Tibial nerve (tissue), 4 donors: ENCODE results near the gene STOM. TPM values are rescaled to one million over a fixed set of nuclear protein-coding genes. Genes with fewer than 3 reads are reported as not detected.

Experiments used
- DNase-seq, 2 donors: peaks; one replicate each; pipeline ENCODE4 v3.0.0-alpha.2; 2019; ENCODE audit warnings: low spot score in 2 of 2
- H3K27ac ChIP-seq, 4 donors: fragments of 200-600 bp; sonication (generic) in 3 of 4; one replicate each; pipeline ENCODE4 v1.5.1; 2017 to 2019; ENCODE audit warnings: mild to moderate bottlenecking in 1 of 4
- H3K27me3 ChIP-seq, 2 donors: fragments of 200-600 bp; sonication (generic) in 1 of 2; one replicate each; pipeline versions ENCODE4 v1.5.1 to v1.6.0; 2017 to 2019
- H3K36me3 ChIP-seq, 3 donors: fragments of 200-600 bp; sonication (generic); one replicate each; pipeline ENCODE4 v1.5.1; 2018 to 2019
- H3K4me1 ChIP-seq, 4 donors: fragments of 200-600 bp; sonication (generic) in 3 of 4; one replicate each; pipeline ENCODE4 v1.5.1; 2017 to 2019
- H3K4me3 ChIP-seq, 4 donors: fragments of 200-600 bp; sonication (generic) in 3 of 4; one replicate each; pipeline ENCODE4 v1.5.1; 2017 to 2019; ENCODE audit warnings: mild to moderate bottlenecking in 1 of 4, moderate library complexity in 1 of 4
- H3K9me3 ChIP-seq, 4 donors: fragments of 200-600 bp; sonication (generic) in 3 of 4; one replicate each; pipeline ENCODE4 v1.5.1; 2017 to 2019
- CTCF ChIP-seq, 5 experiments: fragments of 200-600 bp in 3 of 5; fragments of 450-650 bp in 2 of 5; sonication (generic) in 3 of 5; IDR thresholded peaks; one replicate each; pipeline ENCODE4 v1.5.1; 2016 to 2019; ENCODE audit warnings: antibody characterized with exemption in 5 of 5, mild to moderate bottlenecking in 3 of 5, moderate library complexity in 2 of 5
- EP300 ChIP-seq, 2 donors: sonication (generic); formaldehyde crosslinking; IDR thresholded peaks; one replicate each; pipeline ENCODE4 v1.6.1; 2017; ENCODE audit warnings: antibody characterized with exemption in 2 of 2, mild to moderate bottlenecking in 1 of 2
- POLR2A ChIP-seq, 2 donors: fragments of 450-650 bp; IDR thresholded peaks; one replicate each; pipeline ENCODE4 v1.6.1; 2017; ENCODE audit warnings: antibody characterized with exemption in 2 of 2, mild to moderate bottlenecking in 2 of 2, moderate library complexity in 2 of 2
- whole genome bisulfite sequencing, 2 donors: methylation state at CpG; one replicate each; pipeline ENCODE4 v1.1.5; 2018; 5-methylcytosine and 5-hydroxymethylcytosine counted together
- total RNA-seq, 4 donors: library from RNA; depleted of rRNA; stranded (reverse); fragments of >200 nt; gene quantifications; one replicate each; pipeline ENCODE4 v1.1.0, GENCODE V29; 2016

The STOM gene
- total RNA-seq, 4 donors from 2014 or later: 164 to 310 (median 232) TPM

- peak; percentile 67 to 78 for DNase-seq
- H3K27ac ChIP-seq: peak overlapping the region; percentile 87 to 99 (median 96)
- H3K4me1 ChIP-seq: peaks cover 11 to 92% (median 81%) of the 10 kb centered on the region in 4 donors
- peaks cover 12 to 32% (median 27%) of the 10 kb centered on the region in 3 donors for H3K36me3 ChIP-seq
- WGBS, 2 donors: 2 to 4% methylated on average over 24 to 61 of the region's 74 CpGs
- peak overlapping the region; percentile 60 to 74 (median 67) for H3K4me3 ChIP-seq
- no peaks in the 10 kb centered on the region for H3K9me3 ChIP-seq
- H3K27me3 ChIP-seq: no peaks in the 10 kb centered on the region
- peak in 1 of 2 donors; percentile 75 for TF ChIP-seq EP300 (IDR thresholded peaks at IDR 0.05)
- peak in 1 of 5 experiments; percentile 1 for TF ChIP-seq CTCF (IDR thresholded peaks at IDR 0.05)
- TF ChIP-seq POLR2A (IDR thresholded peaks at IDR 0.05): peak in 1 of 2 donors; percentile 77
Measured at GRCh38 chr9:121299467-121300282, 70.4 kb downstream of the STOM start.

- Histone ChIP-seq H3K4me1 (peaks cover 11 to 93% (median 85%) of the 10 kb centered on the region in 4 donors), H3K4me3 (peak overlapping the region; percentile 60 to 74 (median 67))
- WGBS, 2 donors: 28 to 38% methylated on average over 13 of the region's 13 CpGs
Measured at GRCh38 chr9:121298689-121299466, 71.2 kb downstream of the STOM start.

GRCh38 chr9:121298016-121298538, 72.0 kb downstream of the STOM start:
- DNase-seq: peak in 1 of 2 donors; percentile 11
- WGBS, 2 donors: 47 to 49% methylated on average over 7 of the region's 7 CpGs
- Histone ChIP-seq H3K4me3 (no peak overlapping the region), H3K27me3 (no peaks in the 10 kb centered on the region), H3K4me1 (peaks cover 11 to 92% (median 82%) of the 10 kb centered on the region in 4 donors), H3K27ac (peak overlapping the region; percentile 87 to 99 (median 96)), H3K36me3 (peaks cover 7 to 16% (median 11%) of the 10 kb centered on the region in 3 donors), H3K9me3 (no peaks in the 10 kb centered on the region)
- TF ChIP-seq EP300 (IDR thresholded peaks at IDR 0.05): no peak
- TF ChIP-seq POLR2A (IDR thresholded peaks at IDR 0.05): no peak
- no peak for TF ChIP-seq CTCF (IDR thresholded peaks at IDR 0.05)

More at GRCh38 chr9:121298689-121299466, 71.2 kb downstream of the STOM start:
- TF ChIP-seq POLR2A (IDR thresholded peaks at IDR 0.05) (peak; percentile 29 to 31), EP300 (IDR thresholded peaks at IDR 0.05) (peak; percentile 15 to 67), CTCF (IDR thresholded peaks at IDR 0.05) (peak in 1 of 5 experiments; percentile 4)
- Histone ChIP-seq H3K9me3 (no peaks in the 10 kb centered on the region), H3K27me3 (no peaks in the 10 kb centered on the region), H3K36me3 (peaks cover 12 to 24% (median 19%) of the 10 kb centered on the region in 3 donors), H3K27ac (peak overlapping the region; percentile 87 to 99 (median 96))
- peak; percentile 32 to 70 for DNase-seq

GRCh38 chr9:121297389-121297788, 72.7 kb downstream of the STOM start:
- Histone ChIP-seq H3K27me3 (no peaks in the 10 kb centered on the region), H3K4me3 (no peak overlapping the region), H3K27ac (peak overlapping the region; percentile 87 to 99 (median 96)), H3K4me1 (peaks cover 11 to 92% (median 83%) of the 10 kb centered on the region in 4 donors), H3K36me3 (peaks cover 3 to 9% (median 6%) of the 10 kb centered on the region in 3 donors), H3K9me3 (no peaks in the 10 kb centered on the region)
- TF ChIP-seq EP300 (IDR thresholded peaks at IDR 0.05): no peak
- TF ChIP-seq CTCF (IDR thresholded peaks at IDR 0.05): no peak
- no peak for TF ChIP-seq POLR2A (IDR thresholded peaks at IDR 0.05)
- 22 to 35% methylated on average over 4 of the region's 4 CpGs for WGBS, 2 donors
- DNase-seq: peak in 1 of 2 donors; percentile 11
